HepG2 (cell line): Measurements from ENCODE around the gene CISTR.

Source experiments
- EZH2 ChIP-seq: conservative IDR thresholded peaks from 2 replicates; pipeline ENCODE4 v1.6.1; 2012; ENCODE audit warnings: mild to moderate bottlenecking, low read depth, low read length, moderate library complexity
- FOXK1 ChIP-seq: sonication (generic); formaldehyde crosslinking; IDR thresholded peaks from 2 replicates; pipeline ENCODE4 v1.4.0; 2020; ENCODE audit warnings: low read depth, missing genetic modification reagents, borderline replicate concordance
- GABPA ChIP-seq, 2 experiments: IDR thresholded peaks; 2 replicates each; pipeline ENCODE4 v1.6.1; 2011 to 2016; ENCODE audit warnings: low read depth in 2 of 2, low read length in 1 of 2, missing biosample characterization in 1 of 2, missing genetic modification characterization in 1 of 2
- NFATC3 ChIP-seq: sonication (generic); formaldehyde crosslinking; IDR thresholded peaks from 2 replicates; pipeline ENCODE4 v1.5.1; 2020; ENCODE audit warnings: mild to moderate bottlenecking, missing genetic modification reagents
- NONO ChIP-seq, 2 experiments: fragments of 450-650 bp in 1 of 2; sonication (generic) in 1 of 2; formaldehyde crosslinking in 1 of 2; IDR thresholded peaks in 1 of 2; conservative IDR thresholded peaks in 1 of 2; 2 replicates each; pipeline versions ENCODE4 v1.6.1 to v1.8.0; 2017 to 2022; ENCODE audit warnings: mild to moderate bottlenecking in 1 of 2, missing genetic modification reagents in 1 of 2, moderate library complexity in 1 of 2
- NR1H2 ChIP-seq: sonication (generic); formaldehyde crosslinking; IDR thresholded peaks from 2 replicates; pipeline ENCODE4 v1.8.1; 2022; ENCODE audit warnings: low read depth, missing genetic modification reagents, borderline replicate concordance
- POLR2AphosphoS5 ChIP-seq: IDR thresholded peaks from 2 replicates; pipeline ENCODE4 v1.6.1; 2012; ENCODE audit warnings: low read depth, low read length
- ZNF232 ChIP-seq: sonication (generic); formaldehyde crosslinking; IDR thresholded peaks from 2 replicates; pipeline ENCODE4 v1.4.0; 2020; ENCODE audit warnings: missing genetic modification reagents, borderline replicate concordance
- TF ChIP-seq, protein P1 (sequence below): sonication (generic); formaldehyde crosslinking; IDR thresholded peaks from 2 replicates; pipeline ENCODE4 v1.4.0; 2020; ENCODE audit warnings: mild to moderate bottlenecking, missing genetic modification reagents
- TF ChIP-seq, protein P2 (sequence below): sonication (generic); formaldehyde crosslinking; conservative IDR thresholded peaks from 2 replicates; pipeline ENCODE4 v1.8.1; 2023; ENCODE audit warnings: missing genetic modification reagents

DNA sequence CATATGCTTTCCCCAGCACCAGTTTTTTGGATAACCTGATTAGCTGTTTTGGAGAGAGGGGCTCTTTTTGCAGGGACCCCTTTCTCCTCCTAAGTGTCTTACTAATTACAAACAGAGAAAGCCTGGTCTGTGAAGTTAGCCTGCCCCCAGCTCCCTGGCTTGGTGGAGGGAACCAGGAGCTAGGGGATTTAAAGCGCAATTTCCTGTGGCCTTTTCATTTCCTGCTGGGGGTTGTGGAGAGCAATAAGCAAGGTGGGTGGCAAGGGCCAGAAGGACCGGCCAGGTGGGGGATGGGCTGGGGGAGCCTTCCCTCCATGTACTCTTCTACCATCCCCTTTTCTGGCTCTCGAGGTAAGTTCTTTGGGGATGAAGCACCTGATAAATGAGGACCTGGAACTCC lies 4.1 kb upstream of the CISTR start:
- TF ChIP-seq, protein P1, sequence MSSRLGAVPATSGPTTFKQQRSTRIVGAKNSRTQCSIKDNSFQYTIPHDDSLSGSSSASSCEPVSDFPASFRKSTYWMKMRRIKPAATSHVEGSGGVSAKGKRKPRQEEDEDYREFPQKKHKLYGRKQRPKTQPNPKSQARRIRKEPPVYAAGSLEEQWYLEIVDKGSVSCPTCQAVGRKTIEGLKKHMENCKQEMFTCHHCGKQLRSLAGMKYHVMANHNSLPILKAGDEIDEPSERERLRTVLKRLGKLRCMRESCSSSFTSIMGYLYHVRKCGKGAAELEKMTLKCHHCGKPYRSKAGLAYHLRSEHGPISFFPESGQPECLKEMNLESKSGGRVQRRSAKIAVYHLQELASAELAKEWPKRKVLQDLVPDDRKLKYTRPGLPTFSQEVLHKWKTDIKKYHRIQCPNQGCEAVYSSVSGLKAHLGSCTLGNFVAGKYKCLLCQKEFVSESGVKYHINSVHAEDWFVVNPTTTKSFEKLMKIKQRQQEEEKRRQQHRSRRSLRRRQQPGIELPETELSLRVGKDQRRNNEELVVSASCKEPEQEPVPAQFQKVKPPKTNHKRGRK (CRISPR knock-in tag) = no peak
- TF ChIP-seq, protein P2, sequence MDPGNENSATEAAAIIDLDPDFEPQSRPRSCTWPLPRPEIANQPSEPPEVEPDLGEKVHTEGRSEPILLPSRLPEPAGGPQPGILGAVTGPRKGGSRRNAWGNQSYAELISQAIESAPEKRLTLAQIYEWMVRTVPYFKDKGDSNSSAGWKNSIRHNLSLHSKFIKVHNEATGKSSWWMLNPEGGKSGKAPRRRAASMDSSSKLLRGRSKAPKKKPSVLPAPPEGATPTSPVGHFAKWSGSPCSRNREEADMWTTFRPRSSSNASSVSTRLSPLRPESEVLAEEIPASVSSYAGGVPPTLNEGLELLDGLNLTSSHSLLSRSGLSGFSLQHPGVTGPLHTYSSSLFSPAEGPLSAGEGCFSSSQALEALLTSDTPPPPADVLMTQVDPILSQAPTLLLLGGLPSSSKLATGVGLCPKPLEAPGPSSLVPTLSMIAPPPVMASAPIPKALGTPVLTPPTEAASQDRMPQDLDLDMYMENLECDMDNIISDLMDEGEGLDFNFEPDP (CRISPR knock-in tag) = no peak
- TF ChIP-seq ZNF232 (CRISPR knock-in tag) = no peak
- TF ChIP-seq NR1H2 (CRISPR knock-in tag) = no peak
- TF ChIP-seq NFATC3 (CRISPR knock-in tag) = no peak
- no peak for TF ChIP-seq FOXK1 (CRISPR knock-in tag)
- no peak for TF ChIP-seq EZH2
- no peak for TF ChIP-seq POLR2AphosphoS5
- TF ChIP-seq NONO (IDR thresholded peaks at IDR 0.05) = no peak
- no peak for TF ChIP-seq NONO (CRISPR knock-in tag; conservative IDR thresholded peaks at IDR 0.05)
- TF ChIP-seq GABPA (IDR thresholded peaks at IDR 0.05; ENCODE audit: low read depth, low read length) = no peak
- no peak for TF ChIP-seq GABPA (CRISPR knock-in tag; IDR thresholded peaks at IDR 0.05; ENCODE audit: low read depth)
